ENCODE data around the gene LRIG1. TPM values are rescaled to one million over a fixed set of nuclear protein-coding genes. Genes with fewer than 3 reads are reported as not detected.

Gene LRIG1
- total and polyA plus RNA-seq, 9 of the 15 experiments (the other 6 are each of a cell fraction or from before 2014, with no cell fraction given): 0.05 to 0.38 (median 0.13) TPM; not detected in 3

DNA sequence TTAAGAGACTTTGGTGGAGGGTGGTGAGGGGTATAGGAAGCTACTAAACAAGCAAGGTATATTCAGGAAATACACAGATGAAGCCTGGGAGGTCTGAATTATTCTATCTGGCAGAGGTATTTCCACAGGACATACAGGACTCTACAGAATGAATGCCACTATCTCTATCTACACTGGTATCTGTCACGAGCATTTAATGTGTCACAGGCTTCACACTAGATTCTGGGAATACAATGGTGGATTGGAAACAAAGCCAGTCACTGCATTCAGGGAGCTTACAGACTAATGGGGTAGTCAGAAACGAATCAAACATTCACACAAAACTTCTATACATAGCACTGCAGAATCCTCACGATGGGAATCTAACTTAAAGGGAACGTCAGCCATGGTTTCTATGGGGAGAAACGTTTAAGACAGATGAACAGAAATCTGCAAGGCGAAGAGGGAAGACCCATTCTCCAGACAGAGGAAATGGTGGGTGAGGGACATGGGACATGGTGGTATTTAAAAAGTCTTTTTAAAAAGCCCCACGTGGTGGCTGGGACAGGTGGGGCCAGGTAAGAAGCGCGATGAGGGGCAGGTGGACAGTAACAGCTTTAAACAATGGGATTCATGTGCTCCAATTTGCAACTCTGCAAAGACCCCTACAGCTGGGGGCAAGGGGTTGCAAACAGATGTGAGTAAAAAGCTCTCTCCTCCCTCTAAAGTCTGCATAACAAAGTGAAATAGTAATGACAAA, 16.5 kb downstream of the LRIG1 start (continued):
- TF ChIP-seq, protein P1, sequence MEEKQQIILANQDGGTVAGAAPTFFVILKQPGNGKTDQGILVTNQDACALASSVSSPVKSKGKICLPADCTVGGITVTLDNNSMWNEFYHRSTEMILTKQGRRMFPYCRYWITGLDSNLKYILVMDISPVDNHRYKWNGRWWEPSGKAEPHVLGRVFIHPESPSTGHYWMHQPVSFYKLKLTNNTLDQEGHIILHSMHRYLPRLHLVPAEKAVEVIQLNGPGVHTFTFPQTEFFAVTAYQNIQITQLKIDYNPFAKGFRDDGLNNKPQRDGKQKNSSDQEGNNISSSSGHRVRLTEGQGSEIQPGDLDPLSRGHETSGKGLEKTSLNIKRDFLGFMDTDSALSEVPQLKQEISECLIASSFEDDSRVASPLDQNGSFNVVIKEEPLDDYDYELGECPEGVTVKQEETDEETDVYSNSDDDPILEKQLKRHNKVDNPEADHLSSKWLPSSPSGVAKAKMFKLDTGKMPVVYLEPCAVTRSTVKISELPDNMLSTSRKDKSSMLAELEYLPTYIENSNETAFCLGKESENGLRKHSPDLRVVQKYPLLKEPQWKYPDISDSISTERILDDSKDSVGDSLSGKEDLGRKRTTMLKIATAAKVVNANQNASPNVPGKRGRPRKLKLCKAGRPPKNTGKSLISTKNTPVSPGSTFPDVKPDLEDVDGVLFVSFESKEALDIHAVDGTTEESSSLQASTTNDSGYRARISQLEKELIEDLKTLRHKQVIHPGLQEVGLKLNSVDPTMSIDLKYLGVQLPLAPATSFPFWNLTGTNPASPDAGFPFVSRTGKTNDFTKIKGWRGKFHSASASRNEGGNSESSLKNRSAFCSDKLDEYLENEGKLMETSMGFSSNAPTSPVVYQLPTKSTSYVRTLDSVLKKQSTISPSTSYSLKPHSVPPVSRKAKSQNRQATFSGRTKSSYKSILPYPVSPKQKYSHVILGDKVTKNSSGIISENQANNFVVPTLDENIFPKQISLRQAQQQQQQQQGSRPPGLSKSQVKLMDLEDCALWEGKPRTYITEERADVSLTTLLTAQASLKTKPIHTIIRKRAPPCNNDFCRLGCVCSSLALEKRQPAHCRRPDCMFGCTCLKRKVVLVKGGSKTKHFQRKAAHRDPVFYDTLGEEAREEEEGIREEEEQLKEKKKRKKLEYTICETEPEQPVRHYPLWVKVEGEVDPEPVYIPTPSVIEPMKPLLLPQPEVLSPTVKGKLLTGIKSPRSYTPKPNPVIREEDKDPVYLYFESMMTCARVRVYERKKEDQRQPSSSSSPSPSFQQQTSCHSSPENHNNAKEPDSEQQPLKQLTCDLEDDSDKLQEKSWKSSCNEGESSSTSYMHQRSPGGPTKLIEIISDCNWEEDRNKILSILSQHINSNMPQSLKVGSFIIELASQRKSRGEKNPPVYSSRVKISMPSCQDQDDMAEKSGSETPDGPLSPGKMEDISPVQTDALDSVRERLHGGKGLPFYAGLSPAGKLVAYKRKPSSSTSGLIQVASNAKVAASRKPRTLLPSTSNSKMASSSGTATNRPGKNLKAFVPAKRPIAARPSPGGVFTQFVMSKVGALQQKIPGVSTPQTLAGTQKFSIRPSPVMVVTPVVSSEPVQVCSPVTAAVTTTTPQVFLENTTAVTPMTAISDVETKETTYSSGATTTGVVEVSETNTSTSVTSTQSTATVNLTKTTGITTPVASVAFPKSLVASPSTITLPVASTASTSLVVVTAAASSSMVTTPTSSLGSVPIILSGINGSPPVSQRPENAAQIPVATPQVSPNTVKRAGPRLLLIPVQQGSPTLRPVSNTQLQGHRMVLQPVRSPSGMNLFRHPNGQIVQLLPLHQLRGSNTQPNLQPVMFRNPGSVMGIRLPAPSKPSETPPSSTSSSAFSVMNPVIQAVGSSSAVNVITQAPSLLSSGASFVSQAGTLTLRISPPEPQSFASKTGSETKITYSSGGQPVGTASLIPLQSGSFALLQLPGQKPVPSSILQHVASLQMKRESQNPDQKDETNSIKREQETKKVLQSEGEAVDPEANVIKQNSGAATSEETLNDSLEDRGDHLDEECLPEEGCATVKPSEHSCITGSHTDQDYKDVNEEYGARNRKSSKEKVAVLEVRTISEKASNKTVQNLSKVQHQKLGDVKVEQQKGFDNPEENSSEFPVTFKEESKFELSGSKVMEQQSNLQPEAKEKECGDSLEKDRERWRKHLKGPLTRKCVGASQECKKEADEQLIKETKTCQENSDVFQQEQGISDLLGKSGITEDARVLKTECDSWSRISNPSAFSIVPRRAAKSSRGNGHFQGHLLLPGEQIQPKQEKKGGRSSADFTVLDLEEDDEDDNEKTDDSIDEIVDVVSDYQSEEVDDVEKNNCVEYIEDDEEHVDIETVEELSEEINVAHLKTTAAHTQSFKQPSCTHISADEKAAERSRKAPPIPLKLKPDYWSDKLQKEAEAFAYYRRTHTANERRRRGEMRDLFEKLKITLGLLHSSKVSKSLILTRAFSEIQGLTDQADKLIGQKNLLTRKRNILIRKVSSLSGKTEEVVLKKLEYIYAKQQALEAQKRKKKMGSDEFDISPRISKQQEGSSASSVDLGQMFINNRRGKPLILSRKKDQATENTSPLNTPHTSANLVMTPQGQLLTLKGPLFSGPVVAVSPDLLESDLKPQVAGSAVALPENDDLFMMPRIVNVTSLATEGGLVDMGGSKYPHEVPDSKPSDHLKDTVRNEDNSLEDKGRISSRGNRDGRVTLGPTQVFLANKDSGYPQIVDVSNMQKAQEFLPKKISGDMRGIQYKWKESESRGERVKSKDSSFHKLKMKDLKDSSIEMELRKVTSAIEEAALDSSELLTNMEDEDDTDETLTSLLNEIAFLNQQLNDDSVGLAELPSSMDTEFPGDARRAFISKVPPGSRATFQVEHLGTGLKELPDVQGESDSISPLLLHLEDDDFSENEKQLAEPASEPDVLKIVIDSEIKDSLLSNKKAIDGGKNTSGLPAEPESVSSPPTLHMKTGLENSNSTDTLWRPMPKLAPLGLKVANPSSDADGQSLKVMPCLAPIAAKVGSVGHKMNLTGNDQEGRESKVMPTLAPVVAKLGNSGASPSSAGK (IDR thresholded peaks at IDR 0.05): no peak
- TF ChIP-seq HDAC6 (IDR thresholded peaks at IDR 0.05; ENCODE audit: low read depth, low read length): no peak
- TF ChIP-seq MAFK (IDR thresholded peaks at IDR 0.05; ENCODE audit: low read length): no peak
- TF ChIP-seq SMAD1 (IDR thresholded peaks at IDR 0.05; ENCODE audit: low read depth, low read length, partially characterized antibody): no peak
- no peak for TF ChIP-seq CBX3 (IDR thresholded peaks at IDR 0.05; ENCODE audit: borderline replicate concordance in 1 of 2, low read length in 2 of 2)
- no peak for TF ChIP-seq ZNF75A (CRISPR knock-in tag; IDR thresholded peaks at IDR 0.05)
- no peak for TF ChIP-seq ZNF41 (CRISPR knock-in tag; conservative IDR thresholded peaks at IDR 0.05)
